ENCODE measurements around the gene METTL17.

The METTL17 gene

GRCh38 chr14:21023817-21024584 lies 34.2 kb downstream of the METTL17 start:
- Mint-ChIP-seq H3K4me3 (peak overlapping the region; percentile 71 to 78), H3K9me3 (no peaks in the 10 kb centered on the region), H3K27ac (no peak overlapping the region), H3K36me3 (no peaks in the 10 kb centered on the region), H3K27me3 (peaks cover 13 to 33% of the 10 kb centered on the region in 2 donors), H3K4me1 (peaks cover 18% of the 10 kb centered on the region in 2 donors)
- DNase-seq: no peak
- peak in 1 of 2 donors; percentile 38 for ATAC-seq (replicated peaks)

DNA sequence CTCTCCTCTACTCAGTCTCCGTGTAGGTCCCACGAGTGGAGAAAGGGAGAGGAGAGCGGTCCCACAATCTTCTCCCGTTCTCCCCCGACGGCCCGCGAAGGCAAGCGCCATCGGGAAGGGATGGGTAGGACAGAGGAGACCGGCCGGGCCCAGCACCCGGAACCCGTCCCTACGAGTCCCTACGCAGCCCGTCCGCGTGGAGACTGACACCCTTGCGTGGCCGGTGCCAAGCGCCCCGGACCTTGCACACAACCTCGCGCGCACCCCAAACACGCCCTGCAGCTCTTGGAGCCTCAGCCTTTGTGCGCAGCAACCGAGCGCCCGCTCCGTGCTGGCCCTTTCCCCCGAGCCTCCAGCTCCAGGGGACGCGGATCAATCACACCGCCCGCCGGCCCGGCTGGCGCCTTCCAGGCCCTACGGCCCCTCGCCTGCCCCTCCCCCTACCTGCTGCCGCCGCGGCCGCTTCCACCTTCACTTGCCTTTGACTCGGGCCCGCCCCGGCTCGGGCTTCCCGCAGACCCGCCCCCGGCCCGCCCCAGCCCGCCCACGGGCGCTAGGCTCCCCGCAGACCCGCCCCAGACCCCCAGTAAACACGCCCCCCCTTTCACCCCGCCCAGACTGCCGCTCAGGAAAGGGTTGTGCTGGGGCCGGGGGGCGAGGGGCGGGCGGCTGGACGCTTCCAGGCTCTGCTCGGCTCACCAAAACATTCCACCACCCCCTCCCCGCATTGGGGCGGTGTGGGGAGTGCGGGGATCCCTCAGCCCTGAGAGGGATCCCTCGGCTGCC lies 35.0 kb downstream of the METTL17 start, which contains the start of gene NDRG2:
Gene NDRG2, minus strand, starts transcription at position 477 of the 786 bp plus-strand sequence. CDS start 1,746 bp downstream, outside the sequence.
- Mint-ChIP-seq H3K36me3 (no peaks in the 10 kb centered on the region), H3K27ac (peak within 1 kb of the TSS; percentile 42), H3K4me3 (peak within 1 kb of the TSS; percentile 81 to 83), H3K9me3 (no peaks in the 10 kb centered on the region), H3K27me3 (peaks cover 13 to 26% of the 10 kb centered on the region in 2 donors), H3K4me1 (peaks cover 18% of the 10 kb centered on the region in 2 donors)
- DNase-seq (peak; percentile 23), ATAC-seq (replicated peaks) (peak; percentile 79 to 81)

- no peak for DNase-seq
- no peak for ATAC-seq (replicated peaks)
- H3K27me3 Mint-ChIP-seq: peaks cover 13 to 26% of the 10 kb centered on the region in 2 donors
- H3K9me3 Mint-ChIP-seq: no peaks in the 10 kb centered on the region
- peak overlapping the region; percentile 81 to 83 for H3K4me3 Mint-ChIP-seq
- H3K4me1 Mint-ChIP-seq: peaks cover 18% of the 10 kb centered on the region in 2 donors
- H3K27ac Mint-ChIP-seq: peak overlapping the region; percentile 42
- H3K36me3 Mint-ChIP-seq: no peaks in the 10 kb centered on the region
Observed at GRCh38 chr14:21025371-21026273, 35.8 kb downstream of the METTL17 start.

GRCh38 chr14:21026274-21026987 lies 36.7 kb downstream of the METTL17 start:
- Mint-ChIP-seq H3K27me3 (peaks cover 13 to 23% of the 10 kb centered on the region in 2 donors), H3K4me3 (peak overlapping the region in 1 of 2 donors; percentile 7), H3K36me3 (no peaks in the 10 kb centered on the region), H3K9me3 (no peaks in the 10 kb centered on the region), H3K4me1 (peaks cover 18% of the 10 kb centered on the region in 2 donors), H3K27ac (no peak overlapping the region)
- ATAC-seq (replicated peaks): no peak
- no peak for DNase-seq

GRCh38 chr14:21026988-21027315 lies 37.2 kb downstream of the METTL17 start:
- Mint-ChIP-seq H3K9me3 (no peaks in the 10 kb centered on the region), H3K36me3 (no peaks in the 10 kb centered on the region), H3K27me3 (peaks cover 11 to 18% of the 10 kb centered on the region in 2 donors), H3K4me3 (no peak overlapping the region), H3K4me1 (peaks cover 18% of the 10 kb centered on the region in 2 donors), H3K27ac (no peak overlapping the region)
- no peak for DNase-seq
- ATAC-seq (replicated peaks): no peak

GRCh38 chr14:21029917-21030316 lies 40.1 kb downstream of the METTL17 start, which contains the start of gene TPPP2:
TSS of gene TPPP2 (plus strand) at chr14:21030217. CDS start at chr14:21030582, 365 bp downstream.
- no peak for ATAC-seq (replicated peaks)
- H3K36me3 Mint-ChIP-seq: no peaks in the 10 kb centered on the region
- H3K9me3 Mint-ChIP-seq: no peaks in the 10 kb centered on the region
- H3K4me3 Mint-ChIP-seq: no peak within 1 kb of the TSS
- no peak for DNase-seq
- H3K27me3 Mint-ChIP-seq: peaks cover 14 to 15% of the 10 kb centered on the region in 2 donors
- H3K27ac Mint-ChIP-seq: no peak within 1 kb of the TSS
- peaks cover 2 to 5% of the 10 kb centered on the region in 2 donors for H3K4me1 Mint-ChIP-seq

- no peak for ATAC-seq (replicated peaks)
- no peak overlapping the region for H3K4me3 Mint-ChIP-seq
Observed at GRCh38 chr14:21030531-21030930, 40.8 kb downstream of the METTL17 start.

DNA sequence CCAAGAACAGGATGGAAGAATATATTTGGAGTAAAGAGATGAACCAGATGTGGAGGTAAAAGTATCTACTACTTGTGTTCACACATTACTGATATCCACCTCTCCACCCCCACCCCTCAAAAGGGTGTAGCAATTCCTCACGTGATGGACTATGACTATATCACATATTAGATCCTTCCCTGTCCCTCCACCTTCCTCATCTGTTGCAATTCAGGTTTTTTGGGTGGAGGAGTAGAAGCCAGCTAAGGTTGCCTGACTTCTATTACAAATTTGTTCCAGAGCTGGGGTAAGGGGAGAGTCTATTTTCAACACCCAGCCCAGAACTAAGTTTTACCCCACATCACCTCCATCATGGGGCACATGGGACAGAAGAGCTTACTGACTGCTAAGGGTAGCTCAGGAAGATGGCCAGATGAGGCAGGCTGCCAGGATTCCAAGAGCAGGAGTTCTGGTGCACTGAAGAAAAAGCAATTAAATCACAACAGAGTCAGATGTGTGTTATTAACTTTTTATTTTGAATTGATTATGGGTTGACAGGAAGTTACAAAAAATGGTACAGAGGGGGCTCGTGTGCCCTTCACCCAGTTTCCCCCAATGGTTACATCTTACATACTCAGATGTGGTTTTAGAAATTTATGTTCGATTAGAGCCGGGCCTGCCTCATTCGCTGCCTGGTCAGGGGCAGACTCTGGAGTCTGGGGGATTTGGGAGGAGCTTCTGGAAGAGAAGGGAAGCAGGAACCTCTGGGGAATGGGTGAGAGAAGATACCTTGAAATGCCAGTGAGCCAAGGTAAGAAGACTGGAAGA lies 42.7 kb downstream of the METTL17 start:
- Mint-ChIP-seq H3K4me3 (no peak overlapping the region), H3K36me3 (no peaks in the 10 kb centered on the region), H3K4me1 (no peaks in the 10 kb centered on the region), H3K9me3 (no peaks in the 10 kb centered on the region), H3K27ac (no peak overlapping the region), H3K27me3 (peaks cover 23 to 28% of the 10 kb centered on the region in 2 donors)
- DNase-seq (no peak), ATAC-seq (replicated peaks) (no peak)

More at GRCh38 chr14:21030531-21030930, 40.8 kb downstream of the METTL17 start:
- no peak overlapping the region for H3K27ac Mint-ChIP-seq
- peaks cover 14 to 20% of the 10 kb centered on the region in 2 donors for H3K27me3 Mint-ChIP-seq
- no peaks in the 10 kb centered on the region for H3K4me1 Mint-ChIP-seq
- H3K36me3 Mint-ChIP-seq: no peaks in the 10 kb centered on the region
- H3K9me3 Mint-ChIP-seq: no peaks in the 10 kb centered on the region
- no peak for DNase-seq

DNA sequence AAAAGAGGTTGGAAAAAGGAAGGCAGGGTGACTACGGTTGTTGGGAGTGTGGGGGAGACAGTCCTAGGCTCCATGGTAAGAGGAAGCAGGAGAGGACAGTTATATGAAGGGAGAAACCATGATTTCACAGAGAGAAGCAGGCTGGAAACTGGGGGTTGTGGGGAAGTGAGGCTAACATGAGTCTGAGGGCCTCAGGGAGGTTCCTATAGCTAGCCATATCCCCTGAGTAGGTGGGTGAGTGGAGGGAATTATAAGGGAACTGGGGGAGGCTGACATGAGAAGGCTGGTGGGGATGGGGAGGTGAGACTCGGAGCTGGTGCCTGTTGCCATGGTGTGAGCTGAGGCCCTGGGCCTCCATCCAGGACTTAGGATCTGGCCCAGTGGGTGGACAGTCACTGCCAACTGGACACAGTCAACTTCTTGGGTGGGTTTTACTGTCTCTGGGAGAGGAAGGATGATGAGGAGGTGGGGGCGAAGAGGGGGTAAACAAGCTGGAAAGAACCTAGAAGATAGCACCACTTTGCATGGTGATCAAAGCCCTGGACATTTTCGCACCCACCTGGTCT lies 43.4 kb downstream of the METTL17 start:
- no peak for DNase-seq
- Mint-ChIP-seq H3K4me3 (no peak overlapping the region), H3K27ac (no peak overlapping the region), H3K4me1 (no peaks in the 10 kb centered on the region), H3K36me3 (no peaks in the 10 kb centered on the region), H3K9me3 (no peaks in the 10 kb centered on the region), H3K27me3 (peaks cover 28% of the 10 kb centered on the region in 2 donors)
- no peak for ATAC-seq (replicated peaks)

DNA sequence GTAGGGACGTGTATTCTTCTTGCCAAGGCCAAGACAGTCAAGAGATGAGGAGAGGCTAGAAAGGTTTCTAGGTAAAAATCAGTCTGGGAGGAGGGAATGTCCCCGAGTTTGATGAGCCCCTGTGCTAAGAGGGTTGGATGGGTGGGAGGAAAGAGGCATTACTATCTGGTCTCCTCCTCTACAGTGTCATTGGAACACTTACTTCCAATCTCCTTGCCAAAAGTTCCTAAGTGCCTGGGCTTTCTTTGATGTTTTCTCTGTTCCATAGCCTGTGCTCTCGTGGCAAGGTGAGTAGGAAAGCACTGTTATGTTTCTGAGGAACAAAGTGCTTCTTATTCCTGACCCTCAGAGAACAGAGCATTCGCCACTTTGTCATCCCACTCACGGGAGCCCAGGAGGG lies 44.9 kb downstream of the METTL17 start, which contains the start of gene RNASE13:
Gene RNASE13, minus strand, starts transcription at position 101 of the 400 bp plus-strand sequence. CDS start 519 bp downstream, outside the sequence.
- Mint-ChIP-seq H3K4me3 (no peak within 1 kb of the TSS), H3K27ac (no peak within 1 kb of the TSS), H3K36me3 (no peaks in the 10 kb centered on the region), H3K9me3 (no peaks in the 10 kb centered on the region), H3K4me1 (no peaks in the 10 kb centered on the region), H3K27me3 (peaks cover 28 to 30% of the 10 kb centered on the region in 2 donors)
- no peak for DNase-seq
- no peak for ATAC-seq (replicated peaks)

- ATAC-seq (replicated peaks) (no peak), DNase-seq (no peak)
- no peaks in the 10 kb centered on the region for H3K4me1 Mint-ChIP-seq
- no peak overlapping the region for H3K4me3 Mint-ChIP-seq
- no peak overlapping the region for H3K27ac Mint-ChIP-seq
- H3K9me3 Mint-ChIP-seq: no peaks in the 10 kb centered on the region
- peaks cover 30 to 32% of the 10 kb centered on the region in 2 donors for H3K27me3 Mint-ChIP-seq
- H3K36me3 Mint-ChIP-seq: no peaks in the 10 kb centered on the region
Observed at GRCh38 chr14:21036751-21037150, 47.0 kb downstream of the METTL17 start.

GRCh38 chr14:21037156-21037555 lies 47.4 kb downstream of the METTL17 start:
- Mint-ChIP-seq H3K36me3 (no peaks in the 10 kb centered on the region), H3K4me1 (no peaks in the 10 kb centered on the region), H3K27ac (no peak overlapping the region), H3K27me3 (peaks cover 32 to 35% of the 10 kb centered on the region in 2 donors), H3K4me3 (no peak overlapping the region), H3K9me3 (no peaks in the 10 kb centered on the region)
- DNase-seq: no peak
- no peak for ATAC-seq (replicated peaks)
